ENCODE measurements around the gene SMOC2.
A peak's percentile ranks its signal among the peaks of the same experiment; 100 is the strongest.

SMOC2 gene

GRCh38 chr6:168648240-168649125 lies 207.5 kb downstream of the SMOC2 start:
- Histone ChIP-seq H3K4me1 (ENCODE audit: control insufficient read depth, insufficient read depth, low read length) (no peaks in the 10 kb centered on the region; the same call in 1 of the 2 replicates), H3K4me3 (ENCODE audit: low read depth, low read length) (no peak overlapping the region), H3K9me3 (ENCODE audit: control insufficient read depth, insufficient read depth, low read depth, low read length) (no peaks in the 10 kb centered on the region), H3K27ac (ENCODE audit: extremely low read depth, low read depth, low read length) (no peak overlapping the region), H3K36me3 (ENCODE audit: control insufficient read depth in 2 of 2, insufficient read depth in 1 of 2, low read length in 2 of 2) (no peaks in the 10 kb centered on the region)
- ChIA-PET POLR2A (no interaction called here), CTCF (no interaction called here)
- TF ChIP-seq SETDB1 (IDR thresholded peaks at IDR 0.05; ENCODE audit: insufficient read length, low read length) (no peak), GLIS1 (tag by site-specific recombination; IDR thresholded peaks at IDR 0.05) (peak; percentile 58), ZIC2 (tag by site-specific recombination; IDR thresholded peaks at IDR 0.05) (peak; percentile 9; the same call in 1 of the 2 replicates), TRIM28 (IDR thresholded peaks at IDR 0.05; ENCODE audit: borderline replicate concordance, low read length) (0 out of 2 replicates have a peak, but pooled peaks have one; percentile 26), FEZF1 (tag by site-specific recombination; IDR thresholded peaks at IDR 0.05) (peak; percentile 39; the same call in 1 of the 2 replicates), ATF2 (tag by site-specific recombination; IDR thresholded peaks at IDR 0.05; ENCODE audit: low read depth) (no peak), ZBTB48 (tag by site-specific recombination; IDR thresholded peaks at IDR 0.05) (peak; percentile 46; the same call in 1 of the 2 replicates)
- TF ChIP-seq, protein P1, sequence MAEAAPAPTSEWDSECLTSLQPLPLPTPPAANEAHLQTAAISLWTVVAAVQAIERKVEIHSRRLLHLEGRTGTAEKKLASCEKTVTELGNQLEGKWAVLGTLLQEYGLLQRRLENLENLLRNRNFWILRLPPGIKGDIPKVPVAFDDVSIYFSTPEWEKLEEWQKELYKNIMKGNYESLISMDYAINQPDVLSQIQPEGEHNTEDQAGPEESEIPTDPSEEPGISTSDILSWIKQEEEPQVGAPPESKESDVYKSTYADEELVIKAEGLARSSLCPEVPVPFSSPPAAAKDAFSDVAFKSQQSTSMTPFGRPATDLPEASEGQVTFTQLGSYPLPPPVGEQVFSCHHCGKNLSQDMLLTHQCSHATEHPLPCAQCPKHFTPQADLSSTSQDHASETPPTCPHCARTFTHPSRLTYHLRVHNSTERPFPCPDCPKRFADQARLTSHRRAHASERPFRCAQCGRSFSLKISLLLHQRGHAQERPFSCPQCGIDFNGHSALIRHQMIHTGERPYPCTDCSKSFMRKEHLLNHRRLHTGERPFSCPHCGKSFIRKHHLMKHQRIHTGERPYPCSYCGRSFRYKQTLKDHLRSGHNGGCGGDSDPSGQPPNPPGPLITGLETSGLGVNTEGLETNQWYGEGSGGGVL (tag by site-specific recombination; IDR thresholded peaks at IDR 0.05) = no peak
- TF ChIP-seq, protein P2, sequence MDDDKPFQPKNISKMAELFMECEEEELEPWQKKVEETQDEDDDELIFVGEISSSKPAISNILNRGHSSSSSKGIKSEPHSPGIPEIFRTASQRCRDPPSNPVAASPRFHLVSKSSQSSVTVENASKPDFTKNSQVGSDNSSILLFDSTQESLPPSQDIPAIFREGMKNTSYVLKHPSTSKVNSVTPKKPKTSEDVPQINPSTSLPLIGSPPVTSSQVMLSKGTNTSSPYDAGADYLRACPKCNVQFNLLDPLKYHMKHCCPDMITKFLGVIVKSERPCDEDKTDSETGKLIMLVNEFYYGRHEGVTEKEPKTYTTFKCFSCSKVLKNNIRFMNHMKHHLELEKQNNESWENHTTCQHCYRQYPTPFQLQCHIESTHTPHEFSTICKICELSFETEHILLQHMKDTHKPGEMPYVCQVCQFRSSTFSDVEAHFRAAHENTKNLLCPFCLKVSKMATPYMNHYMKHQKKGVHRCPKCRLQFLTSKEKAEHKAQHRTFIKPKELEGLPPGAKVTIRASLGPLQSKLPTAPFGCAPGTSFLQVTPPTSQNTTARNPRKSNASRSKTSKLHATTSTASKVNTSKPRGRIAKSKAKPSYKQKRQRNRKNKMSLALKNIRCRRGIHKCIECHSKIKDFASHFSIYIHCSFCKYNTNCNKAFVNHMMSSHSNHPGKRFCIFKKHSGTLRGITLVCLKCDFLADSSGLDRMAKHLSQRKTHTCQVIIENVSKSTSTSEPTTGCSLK (tag by site-specific recombination; IDR thresholded peaks at IDR 0.05) = no peak

- POLR2A ChIA-PET = no interaction called here
- Histone ChIP-seq H3K4me1 (ENCODE audit: control insufficient read depth, insufficient read depth, low read length) (no peaks in the 10 kb centered on the region; the same call in 1 of the 2 replicates), H3K9me3 (ENCODE audit: control insufficient read depth, insufficient read depth, low read depth, low read length) (no peaks in the 10 kb centered on the region), H3K36me3 (ENCODE audit: control insufficient read depth in 2 of 2, insufficient read depth in 1 of 2, low read length in 2 of 2) (no peaks in the 10 kb centered on the region), H3K27ac (ENCODE audit: extremely low read depth, low read depth, low read length) (no peak overlapping the region), H3K4me3 (ENCODE audit: low read depth, low read length) (no peak overlapping the region)
- CTCF ChIA-PET = no interaction called here
- TF ChIP-seq ZNF416 (tag by site-specific recombination; IDR thresholded peaks at IDR 0.05) (no peak), GFI1B (tag by site-specific recombination; IDR thresholded peaks at IDR 0.05) (no peak), ZNF26 (tag by site-specific recombination; IDR thresholded peaks at IDR 0.05) (no peak), GLIS1 (tag by site-specific recombination; IDR thresholded peaks at IDR 0.05) (peak; percentile 45; the same call in 1 of the 2 replicates), ZNF391 (tag by site-specific recombination; IDR thresholded peaks at IDR 0.05; ENCODE audit: borderline replicate concordance, low read depth) (no peak), ZNF623 (tag by site-specific recombination; IDR thresholded peaks at IDR 0.05) (no peak), ZNF747 (tag by site-specific recombination; IDR thresholded peaks at IDR 0.05) (no peak), ZNF302 (tag by site-specific recombination; IDR thresholded peaks at IDR 0.05; ENCODE audit: low read depth) (no peak), ZNF138 (tag by site-specific recombination; IDR thresholded peaks at IDR 0.05; ENCODE audit: borderline replicate concordance) (no peak), ZIC2 (tag by site-specific recombination; IDR thresholded peaks at IDR 0.05) (peak; percentile 94), MEIS1 (CRISPR knock-in tag; IDR thresholded peaks at IDR 0.05; ENCODE audit: borderline replicate concordance) (no peak)
- TF ChIP-seq, protein P3, sequence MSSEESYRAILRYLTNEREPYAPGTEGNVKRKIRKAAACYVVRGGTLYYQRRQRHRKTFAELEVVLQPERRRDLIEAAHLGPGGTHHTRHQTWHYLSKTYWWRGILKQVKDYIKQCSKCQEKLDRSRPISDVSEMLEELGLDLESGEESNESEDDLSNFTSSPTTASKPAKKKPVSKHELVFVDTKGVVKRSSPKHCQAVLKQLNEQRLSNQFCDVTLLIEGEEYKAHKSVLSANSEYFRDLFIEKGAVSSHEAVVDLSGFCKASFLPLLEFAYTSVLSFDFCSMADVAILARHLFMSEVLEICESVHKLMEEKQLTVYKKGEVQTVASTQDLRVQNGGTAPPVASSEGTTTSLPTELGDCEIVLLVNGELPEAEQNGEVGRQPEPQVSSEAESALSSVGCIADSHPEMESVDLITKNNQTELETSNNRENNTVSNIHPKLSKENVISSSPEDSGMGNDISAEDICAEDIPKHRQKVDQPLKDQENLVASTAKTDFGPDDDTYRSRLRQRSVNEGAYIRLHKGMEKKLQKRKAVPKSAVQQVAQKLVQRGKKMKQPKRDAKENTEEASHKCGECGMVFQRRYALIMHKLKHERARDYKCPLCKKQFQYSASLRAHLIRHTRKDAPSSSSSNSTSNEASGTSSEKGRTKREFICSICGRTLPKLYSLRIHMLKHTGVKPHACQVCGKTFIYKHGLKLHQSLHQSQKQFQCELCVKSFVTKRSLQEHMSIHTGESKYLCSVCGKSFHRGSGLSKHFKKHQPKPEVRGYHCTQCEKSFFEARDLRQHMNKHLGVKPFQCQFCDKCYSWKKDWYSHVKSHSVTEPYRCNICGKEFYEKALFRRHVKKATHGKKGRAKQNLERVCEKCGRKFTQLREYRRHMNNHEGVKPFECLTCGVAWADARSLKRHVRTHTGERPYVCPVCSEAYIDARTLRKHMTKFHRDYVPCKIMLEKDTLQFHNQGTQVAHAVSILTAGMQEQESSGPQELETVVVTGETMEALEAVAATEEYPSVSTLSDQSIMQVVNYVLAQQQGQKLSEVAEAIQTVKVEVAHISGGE (tag by site-specific recombination; conservative IDR thresholded peaks at IDR 0.05; ENCODE audit: low read depth) = no peak
These were observed 208.2 kb downstream of the SMOC2 start for GRCh38 chr6:168649209-168649608.

Measured in HEK293 (cell line).